Activated naive CD4-positive, alpha-beta T cell treated with anti-CD3 and anti-CD28 coated beads, Interleukin-2, amount 50 U/mL, for 24 hours (primary cell): ENCODE results near the gene DCANP1.

Experiments used
- H3K27ac Mint-ChIP-seq: one replicate; pipeline ENCODE4 v1.8.0; 2021; ENCODE audit warnings: mild to moderate bottlenecking, mixed read lengths
- H3K27me3 Mint-ChIP-seq: one replicate; pipeline ENCODE4 v1.8.0; 2021; ENCODE audit warnings: mixed read lengths
- H3K36me3 Mint-ChIP-seq: one replicate; pipeline ENCODE4 v1.8.0; 2021; ENCODE audit warnings: mixed read lengths
- H3K4me1 Mint-ChIP-seq: one replicate; pipeline ENCODE4 v1.8.0; 2021; ENCODE audit warnings: mixed read lengths
- H3K4me3 Mint-ChIP-seq: one replicate; pipeline ENCODE4 v1.8.0; 2021; ENCODE audit warnings: mild to moderate bottlenecking, mixed read lengths
- H3K9me3 Mint-ChIP-seq: one replicate; pipeline ENCODE4 v1.8.0; 2021; ENCODE audit warnings: mixed read lengths

The DCANP1 gene

GRCh38 chr5:135398160-135398854, 48.8 kb downstream of the DCANP1 start:
- Mint-ChIP-seq H3K4me3 (peak overlapping the region; percentile 89), H3K36me3 (peaks cover under 1% of the 10 kb centered on the region), H3K27ac (peak overlapping the region; percentile 85), H3K27me3 (no peaks in the 10 kb centered on the region), H3K4me1 (peaks cover 61% of the 10 kb centered on the region), H3K9me3 (no peaks in the 10 kb centered on the region)

GRCh38 chr5:135397084-135397483, 50.1 kb downstream of the DCANP1 start:
- H3K9me3 Mint-ChIP-seq = no peaks in the 10 kb centered on the region
- H3K27ac Mint-ChIP-seq = peak overlapping the region; percentile 51
- peaks cover 73% of the 10 kb centered on the region for H3K4me1 Mint-ChIP-seq

GRCh38 chr5:135396459-135397055, 50.6 kb downstream of the DCANP1 start:
- Mint-ChIP-seq H3K4me3 (peak overlapping the region; percentile 89), H3K36me3 (peaks cover 4% of the 10 kb centered on the region), H3K27me3 (no peaks in the 10 kb centered on the region), H3K9me3 (no peaks in the 10 kb centered on the region), H3K4me1 (peaks cover 79% of the 10 kb centered on the region), H3K27ac (peak overlapping the region; percentile 10)

More at GRCh38 chr5:135397084-135397483, 50.1 kb downstream of the DCANP1 start:
- H3K4me3 Mint-ChIP-seq = peak overlapping the region; percentile 89
- peaks cover 4% of the 10 kb centered on the region for H3K36me3 Mint-ChIP-seq
- no peaks in the 10 kb centered on the region for H3K27me3 Mint-ChIP-seq

GRCh38 chr5:135395866-135396265, 51.3 kb downstream of the DCANP1 start:
- Mint-ChIP-seq H3K4me1 (peaks cover 79% of the 10 kb centered on the region), H3K36me3 (peaks cover 4% of the 10 kb centered on the region), H3K4me3 (no peak overlapping the region), H3K27ac (peak overlapping the region; percentile 10), H3K9me3 (no peaks in the 10 kb centered on the region), H3K27me3 (no peaks in the 10 kb centered on the region)

- H3K36me3 Mint-ChIP-seq = peaks cover 4% of the 10 kb centered on the region
- H3K27me3 Mint-ChIP-seq = no peaks in the 10 kb centered on the region
- peaks cover 81% of the 10 kb centered on the region for H3K4me1 Mint-ChIP-seq
- H3K9me3 Mint-ChIP-seq = no peaks in the 10 kb centered on the region
- no peak overlapping the region for H3K27ac Mint-ChIP-seq
- H3K4me3 Mint-ChIP-seq = no peak overlapping the region
These were observed 51.7 kb downstream of the DCANP1 start for GRCh38 chr5:135395451-135395850.
